CD4-positive, alpha-beta T cell (primary cell): ENCODE data around the gene IFITM10. TPM values are rescaled to one million over a fixed set of nuclear protein-coding genes. Genes with fewer than 3 reads are reported as not detected.

Source experiments
- ATAC-seq: fragments of 200-7000 bp; cut with Tn5 transposase; one replicate; pipeline ENCODE4 v1.10.0; 2022; ENCODE audit warnings: mild to moderate bottlenecking; ENCODE audit not compliant: poor library complexity
- CTCF ChIA-PET: fragments of 350-600 bp; sonication (Branson Sonifier 250); formaldehyde crosslinking; loops from one replicate; lab custom pipeline; 2021; ENCODE audit warnings: antibody characterized with exemption, inconsistent platforms; lab: Charles Lee
- POLR2A ChIA-PET: fragments of 350-600 bp; sonication (Branson Sonifier 250); formaldehyde crosslinking; loops from one replicate; lab custom pipeline; 2021; ENCODE audit warnings: antibody characterized with exemption, inconsistent platforms; lab: Charles Lee
- DNase-seq, 14 experiments: peaks; one replicate each; pipeline ENCODE4 v3.0.0-alpha.2; 2013 to 2020; ENCODE audit warnings: mixed read lengths in 2 of 14
- H3K27ac ChIP-seq, 2 donors: one replicate each; pipeline versions ENCODE4 v1.5.1 to v1.7.0; 2013; ENCODE audit warnings: low read length in 2 of 2, low read depth in 1 of 2, mild to moderate bottlenecking in 1 of 2
- H3K27me3 ChIP-seq, 2 experiments: 1 replicate in 1 of 2; 2 replicates in 1 of 2; pipeline versions ENCODE4 v1.6.1 to v1.7.0; 2013; ENCODE audit warnings: low read length in 2 of 2, control low read depth in 1 of 2, mild to moderate bottlenecking in 1 of 2, moderate library complexity in 1 of 2; ENCODE audit not compliant: insufficient read depth in 2 of 2, control insufficient read depth in 1 of 2
- H3K36me3 ChIP-seq: one replicate; pipeline ENCODE4 v1.6.1; 2013; ENCODE audit warnings: low read length, control low read depth; ENCODE audit not compliant: insufficient read depth
- H3K4me1 ChIP-seq: one replicate; pipeline ENCODE4 v1.6.1; 2013; ENCODE audit warnings: low read length, control low read depth; ENCODE audit not compliant: insufficient read depth
- H3K4me3 ChIP-seq: one replicate; pipeline ENCODE4 v1.5.1; 2013; ENCODE audit warnings: mild to moderate bottlenecking, low read length, moderate library complexity
- H3K9me3 ChIP-seq, 2 experiments: 1 replicate in 1 of 2; 2 replicates in 1 of 2; pipeline versions ENCODE4 v1.6.1 to v1.7.0; 2013; ENCODE audit warnings: low read length in 2 of 2, mild to moderate bottlenecking in 2 of 2, control low read depth in 1 of 2, moderate library complexity in 1 of 2; ENCODE audit not compliant: control insufficient read depth in 1 of 2, insufficient read depth in 1 of 2
- H3K27ac Mint-ChIP-seq: one replicate; pipeline ENCODE4 v1.8.0; 2020; ENCODE audit warnings: mixed read lengths
- H3K27me3 Mint-ChIP-seq: one replicate; pipeline ENCODE4 v1.8.0; 2021; ENCODE audit warnings: mixed read lengths
- H3K36me3 Mint-ChIP-seq: one replicate; pipeline ENCODE4 v1.8.0; 2021; ENCODE audit warnings: low read depth, mixed read lengths
- H3K4me1 Mint-ChIP-seq: one replicate; pipeline ENCODE4 v1.8.0; 2021; ENCODE audit warnings: low read depth, mixed read lengths
- H3K4me3 Mint-ChIP-seq: one replicate; pipeline ENCODE4 v1.8.0; 2020; ENCODE audit warnings: mild to moderate bottlenecking, mixed read lengths
- H3K9me3 Mint-ChIP-seq: one replicate; pipeline ENCODE4 v1.8.0; 2020; ENCODE audit warnings: mixed read lengths
- CTCF ChIP-seq: fragments of 200-600 bp; IDR thresholded peaks from one replicate; pipeline ENCODE4 v1.8.0; 2022; ENCODE audit warnings: antibody characterized with exemption, mild to moderate bottlenecking
- intact Hi-C, 2 experiments: fragments of 100-400 bp; cut with DNase I in 1 of 2; cut with micrococcal nuclease in 1 of 2; formaldehyde crosslinking; loops; one replicate each; pipeline versions ENCODE4 v1.15.1 to v1.9.0; 2023 to 2025; cut with DNase I, micrococcal nuclease
- total RNA-seq, 174 experiments: library from RNA in 2 of 174; stranded (reverse) in 2 of 174; gene quantifications; one replicate each; pipeline ENCODE4 v1.2.3 and lab custom pipeline; 2021 to 2026

The IFITM10 gene
- total RNA-seq, 2 experiments from 2014 or later: 1.7 TPM

DNA sequence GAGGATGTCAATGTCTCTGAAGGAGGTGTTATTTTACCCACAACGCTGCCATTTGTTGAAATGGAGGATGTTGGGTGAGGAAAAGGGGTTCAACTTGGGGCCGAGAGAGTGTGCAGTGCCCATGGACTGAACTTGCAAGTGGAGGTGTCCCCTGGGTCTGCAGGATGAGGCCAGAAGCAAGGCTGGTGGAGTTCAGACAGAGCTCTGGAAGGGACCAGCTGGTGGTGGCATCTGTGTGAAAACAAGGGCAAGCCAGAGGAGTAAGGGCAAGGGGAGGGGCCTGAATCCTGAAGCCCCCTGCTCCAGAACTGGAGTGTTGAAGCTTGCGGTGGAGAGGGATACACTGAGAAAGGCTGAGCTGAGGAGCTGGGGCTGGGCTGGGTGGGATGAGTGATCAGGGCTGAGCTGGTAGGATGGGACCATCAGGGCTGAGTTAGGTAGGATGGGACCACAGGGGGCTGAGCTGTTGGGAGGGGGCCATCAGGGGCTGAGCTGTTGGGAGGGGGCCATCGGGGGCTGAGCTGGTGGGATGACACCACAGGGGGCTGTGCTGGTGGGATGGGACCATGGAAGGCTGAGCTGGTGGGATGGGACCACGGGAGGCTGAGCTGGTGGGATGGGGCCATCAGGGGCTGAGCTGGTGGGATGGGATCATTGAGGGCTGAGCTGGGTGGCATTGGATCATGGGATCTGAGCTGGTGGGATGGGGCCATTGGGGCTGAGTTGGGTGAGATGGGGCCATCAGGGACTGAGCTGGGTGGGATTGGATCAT is 26.7 kb upstream of the IFITM10 start:
- Mint-ChIP-seq H3K27ac (no peak overlapping the region), H3K4me1 (peaks cover 7% of the 10 kb centered on the region), H3K9me3 (no peaks in the 10 kb centered on the region), H3K27me3 (no peaks in the 10 kb centered on the region), H3K4me3 (no peak overlapping the region), H3K36me3 (no peaks in the 10 kb centered on the region)
- no peak for DNase-seq
- Histone ChIP-seq H3K36me3 (no peaks in the 10 kb centered on the region), H3K4me3 (no peak overlapping the region), H3K27ac (no peak overlapping the region), H3K27me3 (peaks cover 0 to 2% of the 10 kb centered on the region in 2 experiments), H3K9me3 (no peaks in the 10 kb centered on the region), H3K4me1 (peaks cover 22% of the 10 kb centered on the region)
- ATAC-seq: no peak
- POLR2A ChIA-PET: no interaction called here
- intact Hi-C loops: loop anchor here in 1 of 2 experiments (5.0 kb wide), 1 partner anchor 40 kb away; no protein-coding TSS in a partner anchor
- TF ChIP-seq CTCF: no peak
- CTCF ChIA-PET: no interaction called here

GRCh38 chr11:1776331-1776851 is 26.0 kb upstream of the IFITM10 start:
- no peak for TF ChIP-seq CTCF
- Mint-ChIP-seq H3K4me1 (peaks cover 11% of the 10 kb centered on the region), H3K9me3 (no peaks in the 10 kb centered on the region), H3K27ac (no peak overlapping the region), H3K36me3 (no peaks in the 10 kb centered on the region), H3K27me3 (no peaks in the 10 kb centered on the region), H3K4me3 (no peak overlapping the region)
- H3K27ac ChIP-seq: no peak overlapping the region
- H3K9me3 ChIP-seq: no peaks in the 10 kb centered on the region
- no peaks in the 10 kb centered on the region for H3K36me3 ChIP-seq
- peaks cover 0 to 2% of the 10 kb centered on the region in 2 experiments for H3K27me3 ChIP-seq
- peaks cover 27% of the 10 kb centered on the region for H3K4me1 ChIP-seq
- H3K4me3 ChIP-seq: no peak overlapping the region
- ATAC-seq: no peak
- POLR2A ChIA-PET: no interaction called here
- CTCF ChIA-PET: no interaction called here
- intact Hi-C loops: loop anchor here in 1 of 2 experiments (5.0 kb wide), 1 partner anchor 39 kb away; no protein-coding TSS in a partner anchor
- no peak for DNase-seq

DNA sequence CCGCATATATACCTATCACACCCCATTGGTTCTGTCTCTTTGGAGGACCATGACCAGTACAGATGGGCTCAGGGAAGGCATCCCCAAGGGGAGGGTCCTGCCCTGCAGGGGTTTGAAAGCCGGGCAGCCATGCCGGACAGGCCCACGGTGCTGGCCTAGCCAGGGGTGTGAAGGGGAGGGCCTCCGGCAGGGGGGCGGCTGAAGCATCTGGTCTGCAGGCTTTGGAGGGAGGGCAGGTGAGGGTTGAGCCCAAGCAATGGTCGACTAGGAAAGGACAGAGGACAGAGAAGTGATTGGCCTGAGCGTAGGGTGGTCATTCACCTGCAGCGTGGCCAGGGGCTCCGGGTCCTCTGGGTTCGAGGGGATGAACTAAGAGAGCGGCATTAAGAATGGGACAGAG is 24.5 kb upstream of the IFITM10 start:
- no peak for DNase-seq
- Mint-ChIP-seq H3K27me3 (no peaks in the 10 kb centered on the region), H3K9me3 (no peaks in the 10 kb centered on the region), H3K36me3 (no peaks in the 10 kb centered on the region), H3K4me3 (no peak overlapping the region), H3K27ac (no peak overlapping the region), H3K4me1 (peaks cover 11% of the 10 kb centered on the region)
- TF ChIP-seq CTCF: no peak
- CTCF ChIA-PET: no interaction called here
- intact Hi-C loops: loop anchor here in 1 of 2 experiments (5.0 kb wide), 1 partner anchor 38 kb away; no protein-coding TSS in a partner anchor
- POLR2A ChIA-PET: no interaction called here
- no peak overlapping the region for H3K27ac ChIP-seq
- peaks cover 0 to 2% of the 10 kb centered on the region in 2 experiments for H3K27me3 ChIP-seq
- H3K9me3 ChIP-seq: no peaks in the 10 kb centered on the region
- no peaks in the 10 kb centered on the region for H3K36me3 ChIP-seq
- H3K4me1 ChIP-seq: peaks cover 22% of the 10 kb centered on the region
- no peak overlapping the region for H3K4me3 ChIP-seq
- ATAC-seq: no peak
